ENCODE measurements around the gene CNIH3. TPM values are rescaled to one million over a fixed set of nuclear protein-coding genes. Genes with fewer than 3 reads are reported as not detected.

Gene CNIH3
- total RNA-seq, 1 experiment from 2014 or later = 4.2 TPM

- Mint-ChIP-seq H3K36me3 (ENCODE audit: insufficient read depth in 1 of 3, low read depth in 3 of 3) (peaks cover 0 to 5% (median 0%) of the 10 kb centered on the region in 3 experiments; a peak in 2 of 7 replicates), H3K27me3 (ENCODE audit: low read depth) (peaks cover 2% of the 10 kb centered on the region; the same call in 1 of the 2 replicates), H3K27ac (peak overlapping the region in 1 of 3 experiments; percentile 60; a peak in 2 of 7 replicates), H3K4me1 (peaks cover 35 to 42% of the 10 kb centered on the region in 2 experiments), H3K4me3 (no peak overlapping the region), H3K9me3 (no peaks in the 10 kb centered on the region; a peak in 1 of 5 replicates)
- no peak overlapping the region for H4K5ac ChIP-seq (ENCODE audit: insufficient read length, low read depth, low read length)
- H2BK15ac ChIP-seq (ENCODE audit: low read depth, low read length) = no peak overlapping the region
- H2BK120ac ChIP-seq (ENCODE audit: low read depth, low read length, poor library complexity, severe bottlenecking) = no peak overlapping the region
- H3K79me2 ChIP-seq (ENCODE audit: insufficient read depth, low read length) = no peaks in the 10 kb centered on the region
- no CpG with 5 or more reads among the region's 6 CpGs for WGBS (ENCODE audit: extremely low coverage, insufficient read length, low lambda C conversion rate)
- H2AK5ac ChIP-seq (ENCODE audit: insufficient read length, low read length) = no peak overlapping the region
- H4K8ac ChIP-seq (replicated peaks; ENCODE audit: insufficient read length, low read depth, low read length) = no peak overlapping the region
- H3K14ac ChIP-seq (ENCODE audit: insufficient read depth, low read length) = no peak overlapping the region
- H4K20me1 ChIP-seq (ENCODE audit: control insufficient read depth, insufficient read depth, insufficient read length) = no peaks in the 10 kb centered on the region
- DNase-seq = no peak
- H3K18ac ChIP-seq (ENCODE audit: insufficient read length, low read depth, low read length) = no peak overlapping the region
- H2BK5ac ChIP-seq (ENCODE audit: insufficient read length, low read length) = no peak overlapping the region
- no peak overlapping the region for H3K4ac ChIP-seq (ENCODE audit: low read depth, low read length)
- H3K9me3 ChIP-seq (ENCODE audit: control insufficient read depth, low read depth, low read length) = no peaks in the 10 kb centered on the region
- H2BK12ac ChIP-seq (ENCODE audit: insufficient read length, low read depth, low read length) = no peak overlapping the region
- H3K23ac ChIP-seq (ENCODE audit: insufficient read length, low read depth, low read length) = no peak overlapping the region
- H3K27ac ChIP-seq (ENCODE audit: insufficient read length, low read depth, low read length) = no peak overlapping the region
- no peak overlapping the region for H3K56ac ChIP-seq (ENCODE audit: insufficient read length, low read depth, low read length)
- no peak overlapping the region for H2BK20ac ChIP-seq (ENCODE audit: low read depth, low read length, poor library complexity, severe bottlenecking)
- no peak overlapping the region for H4K91ac ChIP-seq (ENCODE audit: insufficient read length, low read depth, low read length)
- no peak overlapping the region for H3K4me2 ChIP-seq (ENCODE audit: insufficient read depth, insufficient read length, low read length)
- peaks cover 8% of the 10 kb centered on the region; the same call in 1 of the 2 replicates for H3K4me1 ChIP-seq (ENCODE audit: insufficient read depth, low read length)
- H3T11ph ChIP-seq (ENCODE audit: low read length) = no peak overlapping the region
- no peaks in the 10 kb centered on the region for H3K27me3 ChIP-seq (ENCODE audit: insufficient read depth, low read length)
- no peaks in the 10 kb centered on the region for H3K23me2 ChIP-seq (ENCODE audit: insufficient read length, low read depth, low read length, poor library complexity, severe bottlenecking)
- no peak for TF ChIP-seq CTCF (conservative IDR thresholded peaks at IDR 0.05)
- no peak overlapping the region for H2AFZ ChIP-seq (ENCODE audit: low read length)
- no peaks in the 10 kb centered on the region for H3K79me1 ChIP-seq (ENCODE audit: insufficient read depth, low read depth, low read length, poor library complexity, severe bottlenecking)
- no peak overlapping the region for H3K9ac ChIP-seq (ENCODE audit: extremely low read depth, insufficient read length, low read length)
These were observed 27.1 kb upstream of the CNIH3 start for GRCh38 chr1:224589006-224589405.
